Gastroesophageal sphincter (tissue), 3 donors: ENCODE measurements around the gene DAB1.

ENCODE experiments used
- CTCF ChIP-seq, 4 experiments: fragments of 200-600 bp in 2 of 4; fragments of 450-650 bp in 2 of 4; sonication (generic) in 1 of 4; IDR thresholded peaks; one replicate each; pipeline ENCODE4 v1.5.1; 2017 to 2019; ENCODE audit warnings: antibody characterized with exemption in 4 of 4, mild to moderate bottlenecking in 2 of 4, moderate library complexity in 2 of 4
- EP300 ChIP-seq: sonication (generic); formaldehyde crosslinking; IDR thresholded peaks from one replicate; pipeline ENCODE4 v1.6.1; 2017; ENCODE audit warnings: antibody characterized with exemption, mild to moderate bottlenecking
- POLR2A ChIP-seq, 2 donors: fragments of 450-650 bp; IDR thresholded peaks; one replicate each; pipeline ENCODE4 v1.6.1; 2017; ENCODE audit warnings: antibody characterized with exemption in 2 of 2, mild to moderate bottlenecking in 2 of 2, moderate library complexity in 1 of 2
- POLR2AphosphoS5 ChIP-seq: sonication (generic); formaldehyde crosslinking; IDR thresholded peaks from one replicate; pipeline ENCODE4 v1.6.1; 2017; ENCODE audit warnings: antibody characterized with exemption

- no peak for TF ChIP-seq CTCF (IDR thresholded peaks at IDR 0.05)
- TF ChIP-seq POLR2A (IDR thresholded peaks at IDR 0.05): no peak
- TF ChIP-seq POLR2AphosphoS5: no peak
- no peak for TF ChIP-seq EP300
Observed at GRCh38 chr1:57127976-57128375, 295.9 kb downstream of the DAB1 start.
